ENCODE data around the gene PDGFA.
"Not testable (repeated sequence)": the region's sequence is repeated elsewhere in the genome, so short reads cannot be mapped to it uniquely, and the experiment has no call there.

Gene PDGFA

DNA sequence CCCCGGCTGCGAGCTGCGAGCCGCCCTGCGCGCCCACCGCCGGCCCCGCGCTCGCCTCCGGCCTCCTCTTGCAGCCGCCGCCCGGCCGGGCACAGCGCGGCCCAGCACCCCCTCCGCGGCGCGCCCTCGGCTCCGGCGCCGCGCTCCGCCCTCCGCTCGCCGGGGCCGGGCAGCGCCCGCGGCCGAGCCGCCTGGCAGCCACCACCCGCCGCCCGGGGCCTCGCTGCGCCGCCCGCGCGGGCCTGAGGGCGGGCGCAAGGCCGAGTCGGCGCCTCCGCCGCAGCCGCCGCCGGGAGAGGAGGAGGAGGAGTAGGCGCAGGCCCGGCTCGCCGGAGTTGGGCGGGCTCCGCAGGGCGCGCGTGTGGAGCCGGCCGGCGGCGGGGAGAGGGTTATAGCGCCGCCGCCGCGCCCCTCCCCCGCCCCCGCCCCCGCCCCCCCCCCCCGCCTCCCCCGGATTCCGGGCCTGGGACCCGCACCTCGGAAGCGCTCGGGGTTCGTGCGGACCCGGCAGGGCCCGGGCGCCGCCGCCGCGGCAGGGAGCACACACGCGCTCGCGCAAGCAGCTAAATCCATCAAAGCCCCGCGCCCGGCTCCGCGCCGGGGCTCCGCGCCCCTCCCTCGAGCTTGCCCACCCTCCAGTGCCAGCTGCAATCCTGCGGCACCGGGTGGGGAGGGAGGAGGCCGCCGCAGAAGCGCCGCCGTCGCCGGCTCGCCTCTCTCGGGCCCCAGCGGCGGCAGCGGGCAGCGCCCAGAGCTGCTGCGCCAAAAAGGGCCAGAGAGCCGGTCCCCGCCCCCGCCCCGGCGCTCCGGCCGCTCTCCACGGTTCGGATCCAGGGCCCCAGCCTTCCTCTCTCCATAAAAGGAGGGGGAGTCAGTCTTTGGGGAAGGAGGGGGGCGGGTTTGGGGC lies at the start of gene PDGFA:
PDGFA (minus strand) TSS at position 363 of the 907 bp plus-strand sequence. CDS start 845 bp downstream, outside the sequence.
- DNase-seq = peak; percentile 69

DNA sequence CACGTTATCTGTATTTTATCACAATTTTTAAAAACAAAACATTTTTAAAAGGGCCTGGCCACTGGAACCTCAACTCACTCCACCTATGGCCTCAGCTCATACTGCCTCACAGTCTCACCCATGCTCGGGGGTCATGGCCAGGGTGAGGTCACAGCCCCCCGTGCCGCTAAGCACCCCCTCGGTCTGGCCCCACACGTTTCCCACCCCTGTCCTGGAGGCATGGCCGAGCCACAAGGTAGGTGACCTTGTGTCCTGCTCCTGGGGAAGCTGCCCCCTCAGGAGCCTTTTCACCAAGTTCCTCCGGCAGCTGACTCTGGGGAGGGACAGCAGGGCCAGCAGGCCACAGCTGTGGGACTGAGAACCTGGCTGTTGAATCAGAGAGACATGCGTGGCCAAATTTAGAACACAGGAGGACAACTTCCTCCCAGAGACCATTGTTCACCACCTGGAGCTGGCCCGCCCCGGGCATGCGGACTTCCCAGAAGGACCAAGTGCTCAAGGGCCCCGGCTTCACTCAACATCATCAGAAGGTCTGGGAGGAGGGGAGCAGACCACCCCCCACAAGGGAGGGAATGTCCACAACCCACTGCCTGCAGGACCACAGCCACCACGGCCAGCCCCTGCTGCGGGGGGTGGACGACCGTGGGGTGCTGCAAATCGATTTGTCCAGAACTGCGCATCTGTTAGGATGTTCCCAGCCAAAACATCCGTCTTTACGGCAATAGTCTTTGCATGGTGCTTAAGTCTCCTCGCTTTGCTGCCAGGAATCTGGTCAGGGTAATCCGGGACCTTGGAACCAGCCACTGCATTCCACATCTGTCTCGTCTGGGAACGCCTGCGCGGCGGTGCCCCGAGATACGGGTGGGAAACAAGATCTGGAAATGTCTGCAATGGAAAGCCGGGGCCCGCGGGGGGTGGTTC lies 48.6 kb upstream of the PDGFA start:
- DNase-seq = no peak

GRCh38 chr7:567305-567883 lies 47.7 kb upstream of the PDGFA start:
- DNase-seq = no peak

GRCh38 chr7:566100-566499 lies 46.5 kb upstream of the PDGFA start:
- no peak for DNase-seq

- DNase-seq = no peak
These were observed 44.7 kb upstream of the PDGFA start for GRCh38 chr7:564176-564865.

DNA sequence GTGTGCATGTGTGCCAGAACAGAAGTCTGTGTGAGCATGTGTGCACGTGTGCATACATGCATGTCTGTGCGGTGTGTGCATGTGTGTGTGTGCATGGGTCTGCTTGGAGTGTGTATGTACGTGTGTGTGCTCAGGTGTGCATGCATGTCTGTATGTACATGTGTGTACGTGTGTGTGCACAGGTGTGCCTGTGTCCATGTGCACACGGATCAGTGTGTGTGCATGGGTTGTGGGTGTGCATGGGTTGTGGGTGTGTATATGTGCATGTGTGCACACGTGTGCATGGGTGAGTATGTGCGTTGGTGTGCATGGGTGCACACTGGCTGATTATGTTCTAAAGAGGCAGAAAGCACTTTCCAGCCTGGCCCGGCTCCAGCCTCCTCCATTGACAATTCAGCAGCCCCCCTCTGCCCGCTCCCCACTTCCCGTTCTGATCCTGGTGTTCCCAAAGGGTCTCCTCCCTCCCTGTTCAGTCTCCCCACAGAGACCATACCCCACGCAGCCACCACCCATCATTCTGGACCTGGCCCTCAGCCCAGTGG lies 44.1 kb upstream of the PDGFA start:
- DNase-seq = no peak

- no peak for DNase-seq
These were observed 43.4 kb upstream of the PDGFA start for GRCh38 chr7:562789-563628.

DNA sequence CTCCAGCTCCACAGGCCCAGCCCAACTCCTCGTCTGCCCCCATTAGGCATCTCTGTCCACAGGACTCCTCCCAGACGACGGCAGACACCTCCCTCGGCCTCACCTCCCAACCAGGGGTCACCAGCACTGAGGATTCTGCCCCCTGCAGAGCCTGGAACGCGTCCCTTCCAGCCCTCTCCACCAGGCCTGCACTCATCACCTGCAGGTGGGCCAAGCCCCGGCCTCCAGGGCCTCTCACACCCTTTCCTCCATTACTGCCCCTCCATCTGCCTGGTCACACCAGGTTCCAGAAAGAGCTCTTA lies 42.7 kb upstream of the PDGFA start:
- DNase-seq = no peak

- no peak for DNase-seq
These were observed 42.2 kb upstream of the PDGFA start for GRCh38 chr7:561631-562373.

GRCh38 chr7:560966-561630 lies 41.5 kb upstream of the PDGFA start:
- DNase-seq = no peak

DNA sequence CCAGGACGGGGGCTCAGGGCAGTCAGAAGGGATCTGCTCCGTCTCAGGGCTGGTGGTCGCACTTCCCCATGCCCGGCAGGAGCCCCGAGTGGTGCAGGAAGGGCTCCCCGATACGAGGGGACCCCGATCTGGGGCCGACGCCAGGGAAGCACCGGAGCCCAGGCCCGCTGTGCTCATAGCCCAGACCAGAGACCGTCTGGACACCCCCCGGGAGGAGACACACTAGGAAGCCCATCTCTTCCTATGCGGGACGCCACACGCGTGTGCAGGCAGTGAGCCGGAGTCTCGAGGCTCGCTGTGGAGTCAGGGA lies 39.7 kb upstream of the PDGFA start:
- DNase-seq = no peak

DNA sequence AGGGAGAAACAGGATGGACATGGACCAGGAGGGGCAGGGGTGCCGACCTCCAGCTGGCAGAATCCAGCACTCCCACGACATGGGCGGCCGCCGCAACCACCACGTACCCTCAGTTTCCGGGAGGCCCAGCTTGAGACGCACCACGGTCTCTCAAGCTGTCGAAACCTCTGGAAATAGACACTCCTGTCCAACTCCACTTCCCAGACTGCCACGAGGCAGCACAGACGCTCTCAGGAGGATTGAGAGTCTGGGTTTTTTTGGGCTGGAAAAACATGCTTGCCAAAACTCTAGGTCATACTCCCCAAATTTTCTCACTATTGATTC lies 37.9 kb upstream of the PDGFA start:
- no peak for DNase-seq

DNA sequence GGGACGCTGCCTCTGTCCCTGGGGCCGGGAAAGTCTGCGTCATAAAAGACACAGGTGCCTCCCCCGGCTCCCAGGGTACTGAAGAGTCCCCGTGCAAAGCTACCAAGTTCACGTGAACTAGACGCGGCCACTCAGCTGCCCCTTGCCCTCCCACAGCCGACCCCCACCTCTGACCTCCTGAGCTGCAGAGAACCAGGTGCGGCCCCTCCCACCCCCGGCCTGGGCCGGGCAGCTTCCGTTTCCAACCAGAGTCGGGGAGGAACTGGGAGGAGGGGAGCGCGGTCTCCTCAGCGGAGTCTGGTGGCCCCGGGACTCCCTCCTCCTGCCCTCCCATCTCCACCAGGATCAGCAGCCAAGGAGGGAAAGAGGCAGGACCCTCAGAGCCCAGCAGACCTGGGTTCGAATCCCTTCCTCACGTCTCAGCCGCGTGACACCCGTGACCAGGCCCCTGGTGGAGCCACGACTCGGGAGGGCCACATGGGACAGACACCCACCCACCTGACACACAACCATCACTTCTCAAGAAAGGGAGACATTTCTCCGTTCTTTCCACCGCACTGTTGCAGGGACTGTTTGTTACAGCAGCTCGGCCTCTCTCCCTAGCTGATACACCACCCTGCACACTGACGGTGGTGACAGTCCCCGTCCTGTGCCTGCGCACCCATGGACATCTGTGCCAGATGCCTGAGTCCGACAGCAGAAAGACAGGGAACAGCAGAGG lies 37.4 kb upstream of the PDGFA start:
- no peak for DNase-seq

- no peak for DNase-seq
These were observed 36.7 kb upstream of the PDGFA start for GRCh38 chr7:556291-556826.

DNA sequence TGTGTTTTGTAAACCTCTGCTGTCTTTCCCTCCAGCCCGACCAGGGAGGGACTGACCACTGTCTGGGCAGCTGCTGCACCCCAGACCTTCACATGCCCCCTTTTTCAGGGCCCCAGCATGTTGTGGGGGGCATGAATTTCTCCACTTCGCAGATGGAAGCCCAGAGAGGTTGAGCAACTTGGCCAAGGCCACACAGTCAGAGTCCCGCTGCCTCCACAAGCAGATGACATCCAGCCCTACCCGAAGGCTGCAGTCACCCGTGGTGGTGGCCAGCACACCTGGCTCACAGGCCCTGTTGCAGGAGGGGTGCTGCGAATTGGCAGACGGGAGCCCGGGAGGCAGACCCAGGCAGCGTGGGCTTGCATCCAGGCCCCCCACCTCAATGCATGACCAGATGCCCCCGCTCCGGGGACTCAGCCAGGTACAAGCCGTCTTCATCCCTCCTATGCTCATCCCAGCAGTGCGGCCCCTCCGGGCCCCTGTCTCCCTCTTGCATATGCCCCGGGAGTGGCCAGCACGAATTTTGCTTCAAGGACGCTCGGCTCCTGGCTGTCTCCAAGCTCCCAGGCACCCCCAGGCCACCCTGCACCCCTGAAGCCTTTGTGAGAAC lies 36.0 kb upstream of the PDGFA start:
- DNase-seq = no peak

- no peak for DNase-seq
These were observed 34.0 kb upstream of the PDGFA start for GRCh38 chr7:553636-554111.

GRCh38 chr7:552868-553635 lies 33.4 kb upstream of the PDGFA start:
- no peak for DNase-seq

GRCh38 chr7:552151-552867 lies 32.7 kb upstream of the PDGFA start:
- DNase-seq = not testable (repeated sequence)

All from activated effector memory CD4-positive, alpha-beta T cell treated with anti-CD3 and anti-CD28 coated beads, Interleukin-2, amount 50 U/mL, for 16 hours (primary cell).